ENCODE measurements around the gene KCNG4.

GRCh38 chr16:84181144-84181915, 58.5 kb downstream of the KCNG4 start:
- TF ChIP-seq CTCF (conservative IDR thresholded peaks at IDR 0.05; ENCODE audit: low read length) (no peak), EZH2phosphoT487 (IDR thresholded peaks at IDR 0.05; ENCODE audit: borderline replicate concordance) (no peak)

Data from Loucy (cell line).